Osteocyte (in vitro differentiated cells): Measurements from ENCODE around the gene LPAR1. TPM values are rescaled to one million over a fixed set of nuclear protein-coding genes. Genes with fewer than 3 reads are reported as not detected.
A peak's percentile ranks its signal among the peaks of the same experiment; 100 is the strongest.

Experiments
- DNase-seq: peaks from one replicate; pipeline ENCODE4 v3.0.0; 2021; ENCODE audit warnings: mixed read lengths; ENCODE audit not compliant: unreplicated experiment; ENCODE audit errors: extremely low spot score
- H3K27ac Mint-ChIP-seq: one replicate; pipeline ENCODE4 v1.8.0; 2021; ENCODE audit warnings: mild to moderate bottlenecking, mixed read lengths; ENCODE audit not compliant: unreplicated experiment
- H3K27me3 Mint-ChIP-seq: one replicate; pipeline ENCODE4 v1.8.0; 2021; ENCODE audit warnings: mixed read lengths; ENCODE audit not compliant: unreplicated experiment
- H3K36me3 Mint-ChIP-seq: one replicate; pipeline ENCODE4 v1.8.0; 2021; ENCODE audit warnings: mixed read lengths; ENCODE audit not compliant: unreplicated experiment
- H3K4me1 Mint-ChIP-seq: one replicate; pipeline ENCODE4 v1.8.0; 2021; ENCODE audit warnings: mixed read lengths; ENCODE audit not compliant: unreplicated experiment
- H3K4me3 Mint-ChIP-seq: one replicate; pipeline ENCODE4 v1.8.0; 2021; ENCODE audit warnings: mild to moderate bottlenecking, moderate library complexity, mixed read lengths; ENCODE audit not compliant: unreplicated experiment
- H3K9me3 Mint-ChIP-seq: one replicate; pipeline ENCODE4 v1.8.0; 2021; ENCODE audit warnings: mixed read lengths; ENCODE audit not compliant: unreplicated experiment
- CTCF ChIP-seq: fragments of 200-600 bp; sonication (generic); IDR thresholded peaks from 2 replicates; pipeline ENCODE4 v1.5.0; 2021; ENCODE audit warnings: antibody characterized with exemption, mild to moderate bottlenecking, moderate library complexity
- total RNA-seq: library from RNA; stranded (reverse); gene quantifications from 2 replicates; pipeline ENCODE4 v1.2.1, GENCODE V29; 2021

Gene LPAR1
- total RNA-seq, 1 donor from 2014 or later: 120 TPM

- H3K27me3 Mint-ChIP-seq: no peaks in the 10 kb centered on the region
- peak overlapping the region; percentile 39 for H3K27ac Mint-ChIP-seq
- peaks cover 14% of the 10 kb centered on the region for H3K36me3 Mint-ChIP-seq
- H3K4me1 Mint-ChIP-seq: peaks cover 64% of the 10 kb centered on the region
- no peaks in the 10 kb centered on the region for H3K9me3 Mint-ChIP-seq
- TF ChIP-seq CTCF: no peak
- DNase-seq: no peak
- no peak overlapping the region for H3K4me3 Mint-ChIP-seq
Measured at GRCh38 chr9:110977259-110977709, 61.0 kb downstream of the LPAR1 start.

DNA sequence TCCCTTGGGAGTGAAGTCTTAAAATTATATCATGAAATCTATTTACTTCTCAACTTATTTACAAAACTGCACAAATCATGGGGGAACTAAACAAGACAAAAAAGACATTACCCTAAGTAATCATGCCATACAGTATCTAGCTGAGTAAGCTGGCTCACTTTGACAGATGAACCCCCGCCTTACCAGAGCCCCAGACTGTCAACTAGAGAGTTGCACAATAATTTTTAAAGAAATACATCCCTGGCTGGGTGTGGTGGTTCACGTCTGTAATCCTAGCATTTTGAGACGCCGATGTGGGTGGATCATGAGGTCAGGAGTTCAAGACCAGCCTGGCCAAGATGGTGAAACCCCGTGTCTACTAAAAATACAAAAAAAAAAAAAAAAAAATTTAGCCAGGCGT is 62.3 kb downstream of the LPAR1 start:
- Mint-ChIP-seq H3K4me1 (peaks cover 64% of the 10 kb centered on the region), H3K4me3 (no peak overlapping the region), H3K9me3 (no peaks in the 10 kb centered on the region), H3K27me3 (no peaks in the 10 kb centered on the region), H3K27ac (peak overlapping the region; percentile 81), H3K36me3 (peaks cover 24% of the 10 kb centered on the region)
- DNase-seq: no peak
- TF ChIP-seq CTCF: no peak

DNA sequence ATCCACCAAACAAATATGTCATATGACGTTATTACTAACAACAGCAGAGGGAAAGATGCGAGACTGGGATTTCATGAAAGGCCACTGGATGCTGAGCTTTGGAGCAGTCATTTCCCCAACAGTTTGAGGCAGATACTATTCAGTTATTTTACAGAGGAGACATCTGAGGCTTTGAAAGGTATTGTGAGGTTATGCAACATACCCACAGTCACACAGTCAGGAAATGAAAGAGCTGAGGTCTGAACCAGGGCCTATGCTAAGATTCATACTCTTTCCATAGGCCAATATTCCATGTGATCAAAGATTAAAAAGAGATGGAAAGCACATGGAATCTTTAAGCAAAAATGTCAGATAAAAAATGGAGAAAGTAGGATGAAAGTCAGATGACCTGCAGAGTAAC is 63.0 kb downstream of the LPAR1 start:
- H3K27me3 Mint-ChIP-seq: no peaks in the 10 kb centered on the region
- H3K9me3 Mint-ChIP-seq: no peaks in the 10 kb centered on the region
- H3K4me3 Mint-ChIP-seq: no peak overlapping the region
- peaks cover 30% of the 10 kb centered on the region for H3K36me3 Mint-ChIP-seq
- no peak for TF ChIP-seq CTCF
- peaks cover 60% of the 10 kb centered on the region for H3K4me1 Mint-ChIP-seq
- DNase-seq: no peak
- peak overlapping the region; percentile 81 for H3K27ac Mint-ChIP-seq

GRCh38 chr9:110971705-110972104 is 66.6 kb downstream of the LPAR1 start:
- Mint-ChIP-seq H3K4me3 (no peak overlapping the region), H3K4me1 (peaks cover 41% of the 10 kb centered on the region), H3K9me3 (no peaks in the 10 kb centered on the region), H3K36me3 (peaks cover 47% of the 10 kb centered on the region), H3K27me3 (no peaks in the 10 kb centered on the region), H3K27ac (no peak overlapping the region)
- no peak for TF ChIP-seq CTCF
- no peak for DNase-seq

- no peak for DNase-seq
- H3K4me3 Mint-ChIP-seq: no peak overlapping the region
- no peaks in the 10 kb centered on the region for H3K9me3 Mint-ChIP-seq
- H3K27me3 Mint-ChIP-seq: no peaks in the 10 kb centered on the region
- H3K4me1 Mint-ChIP-seq: peaks cover 37% of the 10 kb centered on the region
- H3K27ac Mint-ChIP-seq: no peak overlapping the region
- peaks cover 45% of the 10 kb centered on the region for H3K36me3 Mint-ChIP-seq
- TF ChIP-seq CTCF: no peak
Measured at GRCh38 chr9:110971234-110971633, 67.0 kb downstream of the LPAR1 start.
